K562 (cell line): Measurements from ENCODE around the gene KASH5.

Source experiments
- EGR1 ChIP-seq: fragments of 450-650 bp; conservative IDR thresholded peaks from 2 replicates; pipeline ENCODE4 v1.6.1; 2017; ENCODE audit warnings: mild to moderate bottlenecking
- HNRNPUL1 ChIP-seq: fragments of 200-400 bp; formaldehyde crosslinking; IDR thresholded peaks from 2 replicates; pipeline ENCODE4 v1.6.1; 2017; ENCODE audit warnings: low read length
- NFATC3 ChIP-seq: fragments of 450-650 bp; IDR thresholded peaks from 2 replicates; pipeline ENCODE4 v1.6.1; 2017; ENCODE audit warnings: mild to moderate bottlenecking
- NR1H2 ChIP-seq: sonication (generic); formaldehyde crosslinking; IDR thresholded peaks from 2 replicates; pipeline ENCODE4 v1.4.0; 2020; ENCODE audit warnings: mild to moderate bottlenecking, missing genetic modification reagents
- POLR2AphosphoS5 ChIP-seq: IDR thresholded peaks from 2 replicates; pipeline ENCODE4 v1.6.1; 2011; ENCODE audit warnings: mild to moderate bottlenecking, low read depth, low read length, moderate library complexity; ENCODE audit not compliant: control insufficient read depth, insufficient read depth
- RFX1 ChIP-seq: fragments of 450-650 bp; IDR thresholded peaks from 2 replicates; pipeline ENCODE4 v1.6.1; 2016; ENCODE audit warnings: mild to moderate bottlenecking, moderate library complexity
- TBL1XR1 ChIP-seq, 2 experiments: IDR thresholded peaks; 2 replicates each; pipeline ENCODE4 v1.6.1; 2012; ENCODE audit warnings: improper control_type of control experiment in 2 of 2, low read length in 2 of 2, mild to moderate bottlenecking in 1 of 2
- ZNF24 ChIP-seq: fragments of 450-650 bp; IDR thresholded peaks from 2 replicates; pipeline ENCODE4 v1.6.1; 2016
- ZNF785 ChIP-seq: fragments of 250-450 bp; sonication (Bioruptor Pico); IDR thresholded peaks from 2 replicates; pipeline ENCODE4 v1.4.0; 2020; ENCODE audit warnings: mild to moderate bottlenecking
- TF ChIP-seq, protein P1 (sequence below), 3 experiments: IDR thresholded peaks in 2 of 3; conservative IDR thresholded peaks in 1 of 3; 2 replicates each; pipeline ENCODE4 v1.5.1; 2011 to 2012; ENCODE audit warnings: low read length in 3 of 3, mild to moderate bottlenecking in 3 of 3, control low read depth in 2 of 3, improper control_type of control experiment in 1 of 3, inconsistent platforms in 1 of 3, low read depth in 1 of 3, mixed read lengths in 1 of 3, moderate library complexity in 1 of 3; ENCODE audit not compliant: insufficient read depth in 2 of 3
- TF ChIP-seq, protein P2 (sequence below): sonication (generic); formaldehyde crosslinking; IDR thresholded peaks from 2 replicates; pipeline ENCODE4 v1.8.1; 2022; ENCODE audit warnings: missing genetic modification reagents

DNA sequence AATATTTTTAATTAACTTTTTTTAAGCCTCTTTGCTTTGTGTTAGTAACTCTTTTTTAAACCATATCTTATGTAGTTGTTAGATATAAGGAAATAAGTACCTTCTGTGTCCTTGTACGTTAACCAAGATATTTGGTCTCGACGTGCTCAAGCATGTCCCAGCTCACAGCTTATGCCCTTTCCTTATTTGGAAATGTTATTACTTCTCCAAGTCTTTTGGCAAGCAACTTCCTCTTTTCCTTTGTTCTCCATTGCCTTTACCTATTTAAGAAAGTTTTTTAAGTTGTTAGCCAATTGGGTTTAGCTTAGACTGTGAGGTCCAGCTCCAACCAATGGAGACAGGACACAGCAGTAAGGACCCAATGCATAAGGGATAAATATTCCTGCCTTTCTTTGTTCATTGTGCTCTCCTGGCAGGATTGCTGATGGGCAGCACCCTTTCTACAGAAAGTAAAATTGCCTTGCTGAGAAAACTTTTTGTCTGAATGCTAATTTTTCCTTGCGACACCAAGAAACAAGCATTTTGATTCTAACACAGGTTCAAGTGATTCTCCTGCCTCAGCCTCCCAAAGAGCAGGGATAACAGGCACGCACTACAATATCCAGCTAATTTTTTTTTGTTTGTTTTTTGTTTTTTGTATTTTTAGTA, 19.2 kb upstream of the KASH5 start:
- TF ChIP-seq, protein P1, sequence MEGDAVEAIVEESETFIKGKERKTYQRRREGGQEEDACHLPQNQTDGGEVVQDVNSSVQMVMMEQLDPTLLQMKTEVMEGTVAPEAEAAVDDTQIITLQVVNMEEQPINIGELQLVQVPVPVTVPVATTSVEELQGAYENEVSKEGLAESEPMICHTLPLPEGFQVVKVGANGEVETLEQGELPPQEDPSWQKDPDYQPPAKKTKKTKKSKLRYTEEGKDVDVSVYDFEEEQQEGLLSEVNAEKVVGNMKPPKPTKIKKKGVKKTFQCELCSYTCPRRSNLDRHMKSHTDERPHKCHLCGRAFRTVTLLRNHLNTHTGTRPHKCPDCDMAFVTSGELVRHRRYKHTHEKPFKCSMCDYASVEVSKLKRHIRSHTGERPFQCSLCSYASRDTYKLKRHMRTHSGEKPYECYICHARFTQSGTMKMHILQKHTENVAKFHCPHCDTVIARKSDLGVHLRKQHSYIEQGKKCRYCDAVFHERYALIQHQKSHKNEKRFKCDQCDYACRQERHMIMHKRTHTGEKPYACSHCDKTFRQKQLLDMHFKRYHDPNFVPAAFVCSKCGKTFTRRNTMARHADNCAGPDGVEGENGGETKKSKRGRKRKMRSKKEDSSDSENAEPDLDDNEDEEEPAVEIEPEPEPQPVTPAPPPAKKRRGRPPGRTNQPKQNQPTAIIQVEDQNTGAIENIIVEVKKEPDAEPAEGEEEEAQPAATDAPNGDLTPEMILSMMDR (IDR thresholded peaks at IDR 0.05 in 2 of 3, conservative IDR thresholded peaks at IDR 0.05 in 1 of 3; ENCODE audit: insufficient read depth in 2 of 3, low read depth in 1 of 3, low read length in 3 of 3), result no peak
- no peak for TF ChIP-seq RFX1
- no peak for TF ChIP-seq ZNF785 (CRISPR knock-in tag)
- no peak for TF ChIP-seq POLR2AphosphoS5
- TF ChIP-seq EGR1, result no peak
- TF ChIP-seq NR1H2 (CRISPR knock-in tag), result no peak
- no peak for TF ChIP-seq ZNF24
- TF ChIP-seq, protein P2, sequence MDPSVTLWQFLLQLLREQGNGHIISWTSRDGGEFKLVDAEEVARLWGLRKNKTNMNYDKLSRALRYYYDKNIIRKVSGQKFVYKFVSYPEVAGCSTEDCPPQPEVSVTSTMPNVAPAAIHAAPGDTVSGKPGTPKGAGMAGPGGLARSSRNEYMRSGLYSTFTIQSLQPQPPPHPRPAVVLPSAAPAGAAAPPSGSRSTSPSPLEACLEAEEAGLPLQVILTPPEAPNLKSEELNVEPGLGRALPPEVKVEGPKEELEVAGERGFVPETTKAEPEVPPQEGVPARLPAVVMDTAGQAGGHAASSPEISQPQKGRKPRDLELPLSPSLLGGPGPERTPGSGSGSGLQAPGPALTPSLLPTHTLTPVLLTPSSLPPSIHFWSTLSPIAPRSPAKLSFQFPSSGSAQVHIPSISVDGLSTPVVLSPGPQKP (CRISPR knock-in tag), result no peak
- TF ChIP-seq TBL1XR1 (IDR thresholded peaks at IDR 0.05; ENCODE audit: low read length in 2 of 2), result no peak
- no peak for TF ChIP-seq NFATC3
- no peak for TF ChIP-seq HNRNPUL1
